ENCODE measurements around the gene OTOA.
"Not testable (repeated sequence)": the region's sequence is repeated elsewhere in the genome, so short reads cannot be mapped to it uniquely, and the experiment has no call there.

OTOA gene

GRCh38 chr16:21727344-21727743, 63.6 kb downstream of the OTOA start:
- no peak for DNase-seq

GRCh38 chr16:21731233-21731632, 67.5 kb downstream of the OTOA start:
- not testable (repeated sequence) for DNase-seq

GRCh38 chr16:21740637-21741036, 76.9 kb downstream of the OTOA start:
- DNase-seq = not testable (repeated sequence)

GRCh38 chr16:21756192-21757079, 92.7 kb downstream of the OTOA start:
- not testable (repeated sequence) for DNase-seq

- not testable (repeated sequence) for DNase-seq
Observed at GRCh38 chr16:21757080-21757671, 93.4 kb downstream of the OTOA start.

- DNase-seq = not testable (repeated sequence)
Observed at GRCh38 chr16:21768280-21768679, 104.5 kb downstream of the OTOA start.

- DNase-seq = not testable (repeated sequence)
Observed at GRCh38 chr16:21768810-21769209, 105.0 kb downstream of the OTOA start.

GRCh38 chr16:21769284-21769683, 105.5 kb downstream of the OTOA start:
- not testable (repeated sequence) for DNase-seq

GRCh38 chr16:21770584-21770983, 106.8 kb downstream of the OTOA start:
- DNase-seq = not testable (repeated sequence)

GRCh38 chr16:21772547-21773206, 108.9 kb downstream of the OTOA start:
- DNase-seq = not testable (repeated sequence)

- not testable (repeated sequence) for DNase-seq
Observed at GRCh38 chr16:21773207-21773553, 109.4 kb downstream of the OTOA start.

- DNase-seq = not testable (repeated sequence)
Observed at GRCh38 chr16:21780525-21780924, 116.8 kb downstream of the OTOA start.

- not testable (repeated sequence) for DNase-seq
Observed at GRCh38 chr16:21790506-21790905, 126.7 kb downstream of the OTOA start.

GRCh38 chr16:21793310-21793709, 129.5 kb downstream of the OTOA start:
- not testable (repeated sequence) for DNase-seq

GRCh38 chr16:21798601-21799000, 134.8 kb downstream of the OTOA start:
- not testable (repeated sequence) for DNase-seq

- peak; percentile 37 for DNase-seq
Observed at GRCh38 chr16:21801538-21802374, 138.0 kb downstream of the OTOA start.

- DNase-seq = not testable (repeated sequence)
Observed at GRCh38 chr16:21802375-21802663, 138.6 kb downstream of the OTOA start.

Measured in NCI-H1694 (cell line).